Caco-2 (cell line): ENCODE results near the gene ARL8B. TPM values are rescaled to one million over a fixed set of nuclear protein-coding genes. Genes with fewer than 3 reads are reported as not detected.

Experiments
- BruUV-seq: library from RNA; stranded (reverse); fragments of 400-500 nt; replicated peaks from 2 replicates; lab custom pipeline; 2021; lab: Mats Ljungman, UMichigan
- CTCF ChIA-PET: fragments of 300-600 bp; sonication (Branson Sonifier 250); formaldehyde crosslinking; loops from one replicate; lab custom pipeline; 2022; ENCODE audit warnings: antibody characterized with exemption; lab: Charles Lee
- POLR2A ChIA-PET: fragments of 300-600 bp; sonication (Branson Sonifier 250); formaldehyde crosslinking; loops from one replicate; lab custom pipeline; 2022; ENCODE audit warnings: antibody characterized with exemption; lab: Charles Lee
- DNase-seq, 2 experiments: peaks; one replicate each; pipeline versions ENCODE4 v3.0.0 to v3.0.0-alpha.2; 2020 to 2022
- H3K27me3 ChIP-seq: replicated peaks from 2 replicates; pipeline ENCODE4 v1.6.0; 2011; ENCODE audit warnings: low read length; ENCODE audit not compliant: control insufficient read depth, insufficient read depth
- H3K36me3 ChIP-seq: 2 replicates; pipeline ENCODE4 v1.5.1; 2011; ENCODE audit warnings: low read length; ENCODE audit not compliant: control insufficient read depth, insufficient read depth
- H3K4me1 ChIP-seq: fragments of 250-450 bp; sonication (Bioruptor Pico); 2 replicates; pipeline ENCODE4 v1.5.1; 2020; ENCODE audit warnings: mild to moderate bottlenecking
- H3K4me3 ChIP-seq: 2 replicates; pipeline ENCODE4 v1.5.1; 2011; ENCODE audit warnings: low read depth, mild to moderate bottlenecking, control low read depth, low read length
- H3K9me3 ChIP-seq: fragments of 250-450 bp; sonication (Bioruptor Pico); 2 replicates; pipeline ENCODE4 v1.5.1; 2020; ENCODE audit warnings: mild to moderate bottlenecking, moderate library complexity
- H3K27ac Mint-ChIP-seq: one replicate; pipeline ENCODE4 v1.8.0; 2022; ENCODE audit warnings: mixed read lengths; ENCODE audit not compliant: unreplicated experiment
- H3K27me3 Mint-ChIP-seq: one replicate; pipeline ENCODE4 v1.8.0; 2022; ENCODE audit warnings: mixed read lengths; ENCODE audit not compliant: insufficient read depth, unreplicated experiment
- H3K36me3 Mint-ChIP-seq: one replicate; pipeline ENCODE4 v1.8.0; 2022; ENCODE audit warnings: mild to moderate bottlenecking, mixed read lengths; ENCODE audit not compliant: insufficient read depth, unreplicated experiment
- H3K4me1 Mint-ChIP-seq: one replicate; pipeline ENCODE4 v1.8.0; 2022; ENCODE audit warnings: low read depth, mixed read lengths; ENCODE audit not compliant: unreplicated experiment
- H3K4me3 Mint-ChIP-seq: one replicate; pipeline ENCODE4 v1.8.0; 2022; ENCODE audit warnings: mild to moderate bottlenecking, moderate library complexity, mixed read lengths; ENCODE audit not compliant: unreplicated experiment
- H3K9me3 Mint-ChIP-seq: one replicate; pipeline ENCODE4 v1.8.0; 2022; ENCODE audit warnings: mixed read lengths; ENCODE audit not compliant: unreplicated experiment
- CTCF ChIP-seq, 2 experiments: fragments of 200-600 bp in 1 of 2; IDR thresholded peaks; 1 replicate in 1 of 2; 2 replicates in 1 of 2; pipeline versions ENCODE4 v1.5.1 to v1.8.0; 2011 to 2022; ENCODE audit warnings: antibody characterized with exemption in 1 of 2, control low read depth in 1 of 2, inconsistent platforms in 1 of 2, low read depth in 1 of 2, low read length in 1 of 2, mild to moderate bottlenecking in 1 of 2, moderate library complexity in 1 of 2; ENCODE audit not compliant: insufficient read depth in 1 of 2, severe bottlenecking in 1 of 2, unreplicated experiment in 1 of 2
- intact Hi-C: fragments of 100-400 bp; cut with micrococcal nuclease; formaldehyde crosslinking; loops from one replicate; pipeline ENCODE4 v1.10.0; 2022; ENCODE audit not compliant: unreplicated experiment
- total RNA-seq: library from RNA; stranded (reverse); gene quantifications from 2 replicates; pipeline ENCODE4 v1.2.3, GENCODE V29; 2022

The ARL8B gene
- total RNA-seq, 1 experiment from 2014 or later: 65.0 TPM

DNA sequence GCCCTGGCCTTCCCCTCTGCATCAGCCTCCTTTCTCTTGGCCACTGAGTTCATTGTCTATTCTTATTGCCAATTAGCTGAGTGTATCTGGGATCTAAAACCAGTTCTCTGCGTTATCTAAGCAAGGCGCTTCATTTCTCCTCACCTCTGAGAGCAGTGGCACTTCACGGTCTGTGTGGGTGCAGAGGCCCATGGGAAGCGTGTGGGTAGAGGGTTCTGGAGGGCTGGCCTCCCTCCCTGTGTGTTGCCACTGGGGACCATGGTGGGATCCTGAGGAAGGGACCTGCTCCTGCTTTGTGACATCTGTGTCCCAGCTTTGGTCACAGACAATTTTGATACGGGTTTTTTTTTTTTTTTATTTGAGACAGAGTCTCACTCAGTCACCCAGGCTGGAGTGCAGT is 98.1 kb downstream of the ARL8B start:
- Mint-ChIP-seq H3K4me3 (no peak overlapping the region), H3K36me3 (peaks cover 35% of the 10 kb centered on the region), H3K27me3 (no peaks in the 10 kb centered on the region), H3K27ac (no peak overlapping the region), H3K9me3 (no peaks in the 10 kb centered on the region), H3K4me1 (peaks cover 6% of the 10 kb centered on the region)
- Histone ChIP-seq H3K4me3 (no peak overlapping the region), H3K4me1 (no peaks in the 10 kb centered on the region), H3K9me3 (no peaks in the 10 kb centered on the region), H3K27me3 (no peaks in the 10 kb centered on the region), H3K36me3 (peaks cover 1% of the 10 kb centered on the region)
- POLR2A ChIA-PET: no interaction called here
- CTCF ChIA-PET: no interaction called here
- no peak for DNase-seq
- no TSS peak for BruUV-seq
- intact Hi-C loops: loop anchor here (10.0 kb wide), 2 partner anchors 205 to 515 kb away; no protein-coding TSS in a partner anchor
- TF ChIP-seq CTCF (IDR thresholded peaks at IDR 0.05; ENCODE audit: insufficient read depth in 1 of 2, low read depth in 1 of 2, low read length in 1 of 2, severe bottlenecking in 1 of 2, unreplicated experiment in 1 of 2): no peak

- CTCF ChIA-PET: no interaction called here
- no TSS peak for BruUV-seq
These were observed 98.8 kb downstream of the ARL8B start for GRCh38 chr3:5220667-5221431.

GRCh38 chr3:5221701-5222100 is 99.6 kb downstream of the ARL8B start:
- peaks cover 1% of the 10 kb centered on the region for H3K36me3 ChIP-seq
- DNase-seq: no peak
- no peaks in the 10 kb centered on the region for H3K9me3 ChIP-seq
- CTCF ChIA-PET: no interaction called here
- Mint-ChIP-seq H3K9me3 (no peaks in the 10 kb centered on the region), H3K4me3 (no peak overlapping the region), H3K4me1 (peaks cover 6% of the 10 kb centered on the region), H3K27me3 (no peaks in the 10 kb centered on the region), H3K27ac (no peak overlapping the region), H3K36me3 (peaks cover 22% of the 10 kb centered on the region)
- no TSS peak for BruUV-seq
- TF ChIP-seq CTCF (IDR thresholded peaks at IDR 0.05; ENCODE audit: insufficient read depth in 1 of 2, low read depth in 1 of 2, low read length in 1 of 2, severe bottlenecking in 1 of 2, unreplicated experiment in 1 of 2): no peak
- intact Hi-C loops: loop anchor here (10.0 kb wide), 2 partner anchors 203 to 513 kb away; no protein-coding TSS in a partner anchor
- no peak overlapping the region for H3K4me3 ChIP-seq
- no peaks in the 10 kb centered on the region for H3K27me3 ChIP-seq
- no peaks in the 10 kb centered on the region for H3K4me1 ChIP-seq
- POLR2A ChIA-PET: no interaction called here

More at GRCh38 chr3:5220667-5221431, 98.8 kb downstream of the ARL8B start:
- no peaks in the 10 kb centered on the region for H3K4me1 ChIP-seq
- H3K36me3 Mint-ChIP-seq: peaks cover 28% of the 10 kb centered on the region
- H3K4me3 Mint-ChIP-seq: no peak overlapping the region
- no peak overlapping the region for H3K27ac Mint-ChIP-seq
- no peaks in the 10 kb centered on the region for H3K27me3 ChIP-seq
- H3K27me3 Mint-ChIP-seq: no peaks in the 10 kb centered on the region
- H3K9me3 Mint-ChIP-seq: no peaks in the 10 kb centered on the region
- no peak overlapping the region for H3K4me3 ChIP-seq
- peaks cover 1% of the 10 kb centered on the region for H3K36me3 ChIP-seq
- no peak for TF ChIP-seq CTCF (IDR thresholded peaks at IDR 0.05; ENCODE audit: insufficient read depth in 1 of 2, low read depth in 1 of 2, low read length in 1 of 2, severe bottlenecking in 1 of 2, unreplicated experiment in 1 of 2)
- H3K9me3 ChIP-seq: no peaks in the 10 kb centered on the region
- POLR2A ChIA-PET: no interaction called here
- DNase-seq: no peak
- peaks cover 6% of the 10 kb centered on the region for H3K4me1 Mint-ChIP-seq
- intact Hi-C loops: loop anchor here (10.0 kb wide), 2 partner anchors 204 to 514 kb away; no protein-coding TSS in a partner anchor
